Endodermal cell (in vitro differentiated cells): ENCODE results near the gene SH3PXD2A. TPM values are rescaled to one million over a fixed set of nuclear protein-coding genes. Genes with fewer than 3 reads are reported as not detected.
A peak's percentile ranks its signal among the peaks of the same experiment; 100 is the strongest.

Experiments
- DNase-seq: peaks from one replicate; pipeline ENCODE4 v3.0.0-alpha.2; 2017
- H3K27ac ChIP-seq: 2 replicates; pipeline ENCODE4 v1.5.1; 2013; ENCODE audit warnings: mild to moderate bottlenecking, low read depth, low read length, moderate library complexity
- H3K27me3 ChIP-seq: 2 replicates; pipeline ENCODE4 v1.6.1; 2013; ENCODE audit warnings: mild to moderate bottlenecking, low read length, moderate library complexity; ENCODE audit not compliant: insufficient read depth, control insufficient read depth, poor library complexity, severe bottlenecking
- H3K36me3 ChIP-seq: 2 replicates; pipeline ENCODE4 v1.7.0; 2013; ENCODE audit warnings: mild to moderate bottlenecking, low read length, moderate library complexity; ENCODE audit not compliant: control insufficient read depth, insufficient read depth
- H3K4me1 ChIP-seq: one replicate; pipeline ENCODE4 v1.7.0; 2013; ENCODE audit warnings: low read length; ENCODE audit not compliant: control insufficient read depth, insufficient read depth
- H3K4me3 ChIP-seq: 2 replicates; pipeline ENCODE4 v1.5.1; 2013; ENCODE audit warnings: mild to moderate bottlenecking, low read length, moderate library complexity
- H3K9ac ChIP-seq: 2 replicates; pipeline ENCODE4 v1.6.1; 2013; ENCODE audit warnings: mild to moderate bottlenecking, low read length, moderate library complexity; ENCODE audit not compliant: poor library complexity, severe bottlenecking; ENCODE audit errors: extremely low read depth
- H3K9me3 ChIP-seq: 2 replicates; pipeline ENCODE4 v1.6.1; 2013; ENCODE audit warnings: mild to moderate bottlenecking, low read length, moderate library complexity; ENCODE audit not compliant: control insufficient read depth
- H3K27ac Mint-ChIP-seq: 2 replicates; pipeline ENCODE4 v1.8.0; 2020; ENCODE audit warnings: mixed read lengths
- H3K27me3 Mint-ChIP-seq: 2 replicates; pipeline ENCODE4 v1.8.0; 2021; ENCODE audit warnings: mild to moderate bottlenecking, mixed read lengths; ENCODE audit not compliant: insufficient read depth
- H3K36me3 Mint-ChIP-seq: 2 replicates; pipeline ENCODE4 v1.8.0; 2020; ENCODE audit warnings: low read depth, mixed read lengths
- H3K4me1 Mint-ChIP-seq: 2 replicates; pipeline ENCODE4 v1.8.0; 2020; ENCODE audit warnings: mixed read lengths
- H3K4me3 Mint-ChIP-seq: 2 replicates; pipeline ENCODE4 v1.8.0; 2020; ENCODE audit warnings: mild to moderate bottlenecking, moderate library complexity, mixed read lengths
- H3K9me3 Mint-ChIP-seq: 2 replicates; pipeline ENCODE4 v1.8.0; 2020; ENCODE audit warnings: mild to moderate bottlenecking, mixed read lengths
- WGBS, 2 experiments: methylation state at CpG; one replicate each; pipeline versions ENCODE4 v1.1.5 to v1.1.7; 2013; ENCODE audit warnings: missing lambda C conversion rate in 2 of 2, mixed read lengths in 1 of 2; ENCODE audit not compliant: insufficient coverage in 1 of 2, insufficient read length in 1 of 2; 5-methylcytosine and 5-hydroxymethylcytosine counted together
- total RNA-seq, 2 donors: library from RNA; stranded (reverse); fragmentation: NEBNext Ultra II Directional in 1 of 2; extraction: Animal tissue kit (Norgen Biotek cat#: 25700) in 1 of 2; gene quantifications; 2 replicates in 1 of 2; 3 replicates in 1 of 2; pipeline ENCODE4 v1.2.1, GENCODE V29; 2021
- TF ChIP-seq, protein P1 (sequence below): fragments of 200-600 bp; sonication (generic); conservative IDR thresholded peaks from 2 replicates; pipeline ENCODE4 v1.5.0; 2021; ENCODE audit warnings: antibody characterized with exemption, mild to moderate bottlenecking

The SH3PXD2A gene
- total RNA-seq, 2 donors from 2014 or later, result 15.7 to 22.6 TPM

DNA sequence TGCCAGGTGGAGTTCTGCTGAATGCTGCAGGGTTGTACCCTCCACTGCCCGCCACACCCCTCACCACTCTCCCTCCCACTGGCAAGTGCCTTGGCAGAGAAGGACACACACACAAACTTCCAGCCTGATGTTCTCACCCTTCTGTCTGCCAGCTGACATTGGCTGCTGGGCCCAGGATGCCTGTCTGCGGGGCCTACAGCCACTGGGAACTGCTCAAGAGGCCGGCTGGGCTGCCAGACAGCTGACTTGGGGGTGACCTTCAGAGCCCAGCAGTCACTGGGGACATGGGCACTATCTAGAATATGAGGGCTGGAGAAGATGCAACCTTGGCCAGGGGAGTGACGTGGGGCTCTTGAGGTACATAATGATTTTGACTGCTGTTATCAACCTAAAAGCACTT lies 157.1 kb downstream of the SH3PXD2A start:
- TF ChIP-seq, protein P1, sequence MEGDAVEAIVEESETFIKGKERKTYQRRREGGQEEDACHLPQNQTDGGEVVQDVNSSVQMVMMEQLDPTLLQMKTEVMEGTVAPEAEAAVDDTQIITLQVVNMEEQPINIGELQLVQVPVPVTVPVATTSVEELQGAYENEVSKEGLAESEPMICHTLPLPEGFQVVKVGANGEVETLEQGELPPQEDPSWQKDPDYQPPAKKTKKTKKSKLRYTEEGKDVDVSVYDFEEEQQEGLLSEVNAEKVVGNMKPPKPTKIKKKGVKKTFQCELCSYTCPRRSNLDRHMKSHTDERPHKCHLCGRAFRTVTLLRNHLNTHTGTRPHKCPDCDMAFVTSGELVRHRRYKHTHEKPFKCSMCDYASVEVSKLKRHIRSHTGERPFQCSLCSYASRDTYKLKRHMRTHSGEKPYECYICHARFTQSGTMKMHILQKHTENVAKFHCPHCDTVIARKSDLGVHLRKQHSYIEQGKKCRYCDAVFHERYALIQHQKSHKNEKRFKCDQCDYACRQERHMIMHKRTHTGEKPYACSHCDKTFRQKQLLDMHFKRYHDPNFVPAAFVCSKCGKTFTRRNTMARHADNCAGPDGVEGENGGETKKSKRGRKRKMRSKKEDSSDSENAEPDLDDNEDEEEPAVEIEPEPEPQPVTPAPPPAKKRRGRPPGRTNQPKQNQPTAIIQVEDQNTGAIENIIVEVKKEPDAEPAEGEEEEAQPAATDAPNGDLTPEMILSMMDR, result no peak
- peaks cover 30% of the 10 kb centered on the region for H3K27me3 Mint-ChIP-seq
- H3K4me3 ChIP-seq, result no peak overlapping the region
- WGBS, 2 experiments, result 90 to 95% methylated on average over 4 of the region's 4 CpGs
- no peak for DNase-seq
- no peak overlapping the region for H3K9ac ChIP-seq
- H3K27ac Mint-ChIP-seq, result no peak overlapping the region
- no peaks in the 10 kb centered on the region for H3K9me3 ChIP-seq
- H3K4me1 Mint-ChIP-seq, result peaks cover 7% of the 10 kb centered on the region
- no peak overlapping the region for H3K27ac ChIP-seq
- H3K36me3 ChIP-seq, result no peaks in the 10 kb centered on the region
- H3K9me3 Mint-ChIP-seq, result no peaks in the 10 kb centered on the region
- H3K27me3 ChIP-seq, result peaks cover 19% of the 10 kb centered on the region
- H3K4me1 ChIP-seq, result peaks cover 6% of the 10 kb centered on the region
- no peak overlapping the region for H3K4me3 Mint-ChIP-seq
- H3K36me3 Mint-ChIP-seq, result no peaks in the 10 kb centered on the region

DNA sequence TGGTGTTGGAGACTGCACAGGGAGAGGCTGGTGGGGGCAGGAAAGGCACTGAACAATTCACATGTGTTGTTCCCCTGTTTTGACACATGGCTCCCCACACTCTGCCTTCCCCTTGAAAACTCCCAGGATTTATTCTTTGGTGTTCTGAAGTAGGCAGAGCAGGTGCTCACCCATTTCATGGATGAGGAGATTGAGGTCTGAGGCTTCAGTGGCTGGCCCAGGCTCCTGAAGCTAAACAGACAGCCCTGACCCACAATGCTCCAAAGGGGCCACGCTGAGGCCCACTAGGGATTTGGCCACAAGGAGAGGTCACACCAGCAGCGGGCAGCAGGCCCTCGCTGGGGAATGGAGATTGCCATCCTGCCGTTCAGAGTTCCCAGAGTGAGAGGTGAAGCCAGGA lies 157.6 kb downstream of the SH3PXD2A start:
- no peak overlapping the region for H3K4me3 Mint-ChIP-seq
- Histone ChIP-seq H3K9me3 (no peaks in the 10 kb centered on the region), H3K36me3 (no peaks in the 10 kb centered on the region), H3K4me1 (peaks cover 6% of the 10 kb centered on the region), H3K27me3 (peaks cover 22% of the 10 kb centered on the region), H3K9ac (no peak overlapping the region), H3K27ac (no peak overlapping the region), H3K4me3 (no peak overlapping the region)
- no peak for DNase-seq
- TF ChIP-seq, protein P1, result no peak
- no peak overlapping the region for H3K27ac Mint-ChIP-seq
- H3K4me1 Mint-ChIP-seq, result peaks cover 7% of the 10 kb centered on the region
- H3K36me3 Mint-ChIP-seq, result no peaks in the 10 kb centered on the region
- 96 to 98% methylated on average over 4 of the region's 4 CpGs for WGBS, 2 experiments
- H3K9me3 Mint-ChIP-seq, result no peaks in the 10 kb centered on the region
- peaks cover 32% of the 10 kb centered on the region for H3K27me3 Mint-ChIP-seq

- WGBS, 2 experiments, result 38 to 51% methylated on average over 4 to 10 of the region's 10 CpGs
- Mint-ChIP-seq H3K4me1 (peaks cover 9% of the 10 kb centered on the region), H3K36me3 (no peaks in the 10 kb centered on the region), H3K27me3 (peaks cover 43% of the 10 kb centered on the region), H3K4me3 (no peak overlapping the region), H3K27ac (no peak overlapping the region), H3K9me3 (no peaks in the 10 kb centered on the region)
- H3K9me3 ChIP-seq, result no peaks in the 10 kb centered on the region
- H3K4me1 ChIP-seq, result peaks cover 6% of the 10 kb centered on the region
- DNase-seq, result peak; percentile 88
- H3K4me3 ChIP-seq, result no peak overlapping the region
- H3K27me3 ChIP-seq, result peaks cover 32% of the 10 kb centered on the region
- TF ChIP-seq, protein P1, result peak; percentile 55
- H3K36me3 ChIP-seq, result no peaks in the 10 kb centered on the region
- no peak overlapping the region for H3K9ac ChIP-seq
- no peak overlapping the region for H3K27ac ChIP-seq
Measured at GRCh38 chr10:103696411-103697145, 158.8 kb downstream of the SH3PXD2A start.
